ENCODE data around the gene ZNF180. TPM values are rescaled to one million over a fixed set of nuclear protein-coding genes. Genes with fewer than 3 reads are reported as not detected.

The ZNF180 gene
- total RNA-seq, 1 donor, result 9.4 TPM

DNA sequence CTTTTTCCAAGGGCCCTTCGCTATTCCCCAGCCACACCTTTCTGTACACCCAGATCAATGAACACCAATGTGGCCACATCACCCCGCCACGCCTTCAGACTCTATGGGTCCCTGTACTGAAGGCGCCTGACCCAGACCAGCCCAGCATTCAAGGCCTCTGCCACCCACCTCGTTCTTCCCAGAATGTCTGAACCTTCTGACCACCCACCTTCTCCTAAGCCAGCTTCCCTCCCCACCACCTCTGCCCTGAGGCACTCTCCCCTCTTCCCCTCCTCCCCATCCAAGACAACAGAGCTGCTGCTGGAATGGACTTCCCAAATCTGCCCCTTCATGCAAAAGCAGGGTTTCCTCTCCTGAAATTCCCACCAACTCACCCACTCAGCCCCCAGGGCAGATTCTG is 32.5 kb upstream of the ZNF180 start:
- Histone ChIP-seq H3K36me3 (ENCODE audit: insufficient read depth, low read length) (no peaks in the 10 kb centered on the region), H3K4me3 (ENCODE audit: insufficient read depth, low read length) (no peak overlapping the region), H3K27me3 (ENCODE audit: insufficient read depth, low read length) (peaks cover 13% of the 10 kb centered on the region), H4K20me1 (ENCODE audit: insufficient read depth, low read length) (no peaks in the 10 kb centered on the region), H3K9me3 (ENCODE audit: low read depth, low read length) (no peaks in the 10 kb centered on the region), H3K4me2 (ENCODE audit: insufficient read depth, low read length) (no peak overlapping the region), H3K79me2 (ENCODE audit: insufficient read depth, low read length) (no peaks in the 10 kb centered on the region), H3K4me1 (ENCODE audit: insufficient read depth, low read length) (no peaks in the 10 kb centered on the region), H2AFZ (ENCODE audit: low read length) (no peak overlapping the region), H3K27ac (ENCODE audit: low read depth, low read length) (no peak overlapping the region)
- TF ChIP-seq, protein P1, sequence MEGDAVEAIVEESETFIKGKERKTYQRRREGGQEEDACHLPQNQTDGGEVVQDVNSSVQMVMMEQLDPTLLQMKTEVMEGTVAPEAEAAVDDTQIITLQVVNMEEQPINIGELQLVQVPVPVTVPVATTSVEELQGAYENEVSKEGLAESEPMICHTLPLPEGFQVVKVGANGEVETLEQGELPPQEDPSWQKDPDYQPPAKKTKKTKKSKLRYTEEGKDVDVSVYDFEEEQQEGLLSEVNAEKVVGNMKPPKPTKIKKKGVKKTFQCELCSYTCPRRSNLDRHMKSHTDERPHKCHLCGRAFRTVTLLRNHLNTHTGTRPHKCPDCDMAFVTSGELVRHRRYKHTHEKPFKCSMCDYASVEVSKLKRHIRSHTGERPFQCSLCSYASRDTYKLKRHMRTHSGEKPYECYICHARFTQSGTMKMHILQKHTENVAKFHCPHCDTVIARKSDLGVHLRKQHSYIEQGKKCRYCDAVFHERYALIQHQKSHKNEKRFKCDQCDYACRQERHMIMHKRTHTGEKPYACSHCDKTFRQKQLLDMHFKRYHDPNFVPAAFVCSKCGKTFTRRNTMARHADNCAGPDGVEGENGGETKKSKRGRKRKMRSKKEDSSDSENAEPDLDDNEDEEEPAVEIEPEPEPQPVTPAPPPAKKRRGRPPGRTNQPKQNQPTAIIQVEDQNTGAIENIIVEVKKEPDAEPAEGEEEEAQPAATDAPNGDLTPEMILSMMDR (IDR thresholded peaks at IDR 0.05; ENCODE audit: extremely low read depth, low read depth, low read length), result no peak
- no peak for DNase-seq (ENCODE audit: insufficient read length, low spot score, missing footprints)

DNA sequence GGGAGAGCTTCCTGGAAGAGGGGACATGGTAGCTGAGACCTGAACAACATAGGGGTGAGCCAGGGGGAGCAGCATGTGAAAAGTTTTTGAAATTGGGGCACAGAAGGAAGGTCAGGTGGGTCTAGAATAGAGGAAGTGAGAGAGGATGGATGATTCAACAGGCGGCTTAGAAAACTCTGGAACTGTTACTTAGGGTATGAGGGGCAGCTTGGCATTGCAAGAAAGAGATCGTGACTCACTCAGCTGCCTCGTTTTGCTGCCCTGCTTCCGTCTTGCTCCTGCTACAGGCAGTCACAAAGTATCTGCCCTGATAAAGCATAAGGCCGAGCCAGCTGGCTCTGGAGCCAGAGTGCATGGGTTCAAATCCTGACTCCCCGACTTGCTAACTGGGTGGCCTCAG is 30.5 kb upstream of the ZNF180 start:
- H3K36me3 ChIP-seq (ENCODE audit: insufficient read depth, low read length), result no peaks in the 10 kb centered on the region
- H3K4me1 ChIP-seq (ENCODE audit: insufficient read depth, low read length), result no peaks in the 10 kb centered on the region
- no peak overlapping the region for H2AFZ ChIP-seq (ENCODE audit: low read length)
- TF ChIP-seq, protein P1 (IDR thresholded peaks at IDR 0.05; ENCODE audit: extremely low read depth, low read depth, low read length), result no peak
- no peak overlapping the region for H3K4me2 ChIP-seq (ENCODE audit: insufficient read depth, low read length)
- no peak for DNase-seq (ENCODE audit: insufficient read length, low spot score, missing footprints)
- no peaks in the 10 kb centered on the region for H3K79me2 ChIP-seq (ENCODE audit: insufficient read depth, low read length)
- no peaks in the 10 kb centered on the region for H3K9me3 ChIP-seq (ENCODE audit: low read depth, low read length)
- peaks cover 13% of the 10 kb centered on the region for H3K27me3 ChIP-seq (ENCODE audit: insufficient read depth, low read length)
- H3K27ac ChIP-seq (ENCODE audit: low read depth, low read length), result no peak overlapping the region
- H4K20me1 ChIP-seq (ENCODE audit: insufficient read depth, low read length), result no peaks in the 10 kb centered on the region
- no peak overlapping the region for H3K4me3 ChIP-seq (ENCODE audit: insufficient read depth, low read length)

DNA sequence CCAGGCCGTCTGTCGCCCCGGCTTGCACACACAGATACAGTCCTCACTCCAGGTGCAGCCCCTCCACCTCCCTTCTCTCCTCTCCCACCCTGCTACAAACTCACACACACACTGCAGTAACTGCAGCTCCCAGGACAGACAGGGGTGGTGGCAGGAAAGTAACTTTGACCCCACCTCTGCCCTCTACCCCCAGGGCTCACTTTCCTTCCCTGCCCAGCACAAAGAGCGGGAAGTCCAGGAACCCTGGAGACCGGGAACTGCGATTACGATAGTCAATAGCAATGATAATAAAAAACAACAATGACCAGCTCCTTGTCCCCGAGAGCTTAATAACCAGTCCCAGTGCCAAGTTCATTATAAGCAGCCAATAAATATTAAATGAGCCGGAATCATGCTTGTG is 29.2 kb upstream of the ZNF180 start, which contains the start of gene CEACAM20:
TSS of gene CEACAM20 (minus strand) at position 140 of the 400 bp plus-strand sequence. CDS start 166 bp downstream, outside the sequence.
- Histone ChIP-seq H3K4me3 (ENCODE audit: insufficient read depth, low read length) (no peak within 1 kb of the TSS), H3K4me2 (ENCODE audit: insufficient read depth, low read length) (no peak within 1 kb of the TSS), H3K9me3 (ENCODE audit: low read depth, low read length) (no peaks in the 10 kb centered on the region), H3K4me1 (ENCODE audit: insufficient read depth, low read length) (no peaks in the 10 kb centered on the region), H3K79me2 (ENCODE audit: insufficient read depth, low read length) (no peaks in the 10 kb centered on the region), H3K27ac (ENCODE audit: low read depth, low read length) (no peak within 1 kb of the TSS), H3K27me3 (ENCODE audit: insufficient read depth, low read length) (peaks cover 10% of the 10 kb centered on the region), H4K20me1 (ENCODE audit: insufficient read depth, low read length) (no peaks in the 10 kb centered on the region), H2AFZ (ENCODE audit: low read length) (no peak within 1 kb of the TSS), H3K36me3 (ENCODE audit: insufficient read depth, low read length) (no peaks in the 10 kb centered on the region)
- TF ChIP-seq, protein P1 (IDR thresholded peaks at IDR 0.05; ENCODE audit: extremely low read depth, low read depth, low read length), result no peak
- no peak for DNase-seq (ENCODE audit: insufficient read length, low spot score, missing footprints)

DNA sequence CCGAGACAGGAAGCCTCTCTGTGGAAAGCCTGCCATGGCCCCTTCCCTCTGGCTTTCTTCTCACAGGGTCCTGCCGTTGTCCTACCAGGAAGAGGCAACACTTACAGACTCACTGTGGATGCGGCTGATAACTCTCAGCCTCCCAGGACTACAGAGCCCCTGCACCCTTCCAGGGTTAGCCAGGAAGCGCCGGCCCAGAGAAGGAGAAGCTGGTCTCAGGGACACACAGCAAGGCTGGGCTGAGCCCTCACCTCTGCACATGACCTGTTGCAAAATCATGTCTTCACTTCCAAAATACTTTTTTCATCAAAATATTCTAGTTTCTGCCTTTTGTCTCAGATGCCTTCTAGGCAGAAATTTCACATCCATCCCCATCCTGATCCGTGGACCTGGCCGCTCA is 27.2 kb upstream of the ZNF180 start:
- H2AFZ ChIP-seq (ENCODE audit: low read length), result no peak overlapping the region
- peaks cover 6% of the 10 kb centered on the region for H3K27me3 ChIP-seq (ENCODE audit: insufficient read depth, low read length)
- no peak overlapping the region for H3K4me2 ChIP-seq (ENCODE audit: insufficient read depth, low read length)
- H3K4me3 ChIP-seq (ENCODE audit: insufficient read depth, low read length), result no peak overlapping the region
- TF ChIP-seq, protein P1 (IDR thresholded peaks at IDR 0.05; ENCODE audit: extremely low read depth, low read depth, low read length), result no peak
- no peaks in the 10 kb centered on the region for H3K79me2 ChIP-seq (ENCODE audit: insufficient read depth, low read length)
- H3K4me1 ChIP-seq (ENCODE audit: insufficient read depth, low read length), result no peaks in the 10 kb centered on the region
- no peaks in the 10 kb centered on the region for H3K36me3 ChIP-seq (ENCODE audit: insufficient read depth, low read length)
- no peak for DNase-seq (ENCODE audit: insufficient read length, low spot score, missing footprints)
- H4K20me1 ChIP-seq (ENCODE audit: insufficient read depth, low read length), result no peaks in the 10 kb centered on the region
- H3K9me3 ChIP-seq (ENCODE audit: low read depth, low read length), result no peaks in the 10 kb centered on the region
- no peak overlapping the region for H3K27ac ChIP-seq (ENCODE audit: low read depth, low read length)
